Mesothelial cell of epicardium (in vitro differentiated cells): ENCODE data around the gene SBNO1. TPM values are rescaled to one million over a fixed set of nuclear protein-coding genes. Genes with fewer than 3 reads are reported as not detected.

Source experiments
- DNase-seq, 2 experiments: peaks; one replicate each; pipeline ENCODE4 v3.0.0; 2021; ENCODE audit warnings: low spot score in 2 of 2; ENCODE audit not compliant: unreplicated experiment in 2 of 2
- H3K27ac Mint-ChIP-seq: 2 replicates; pipeline ENCODE4 v1.8.0; 2021; ENCODE audit warnings: mixed read lengths
- H3K27me3 Mint-ChIP-seq: 2 replicates; pipeline ENCODE4 v1.8.0; 2021; ENCODE audit warnings: low read depth, mixed read lengths
- H3K36me3 Mint-ChIP-seq: 2 replicates; pipeline ENCODE4 v1.8.0; 2021; ENCODE audit warnings: mixed read lengths
- H3K4me1 Mint-ChIP-seq: 2 replicates; pipeline ENCODE4 v1.8.0; 2021; ENCODE audit warnings: mixed read lengths
- H3K4me3 Mint-ChIP-seq: 2 replicates; pipeline ENCODE4 v1.8.0; 2021; ENCODE audit warnings: mild to moderate bottlenecking, moderate library complexity, mixed read lengths
- H3K9me3 Mint-ChIP-seq: 2 replicates; pipeline ENCODE4 v1.8.0; 2021; ENCODE audit warnings: mixed read lengths
- total RNA-seq: library from RNA; stranded (reverse); gene quantifications from 3 replicates; pipeline ENCODE4 v1.2.1, GENCODE V29; 2021
- TF ChIP-seq, protein P1 (sequence below): fragments of 200-600 bp; sonication (generic); IDR thresholded peaks from one replicate; pipeline ENCODE4 v1.5.0; 2021; ENCODE audit warnings: antibody characterized with exemption; ENCODE audit not compliant: unreplicated experiment

Gene SBNO1
- total RNA-seq, 1 donor from 2014 or later = 38.0 TPM

DNA sequence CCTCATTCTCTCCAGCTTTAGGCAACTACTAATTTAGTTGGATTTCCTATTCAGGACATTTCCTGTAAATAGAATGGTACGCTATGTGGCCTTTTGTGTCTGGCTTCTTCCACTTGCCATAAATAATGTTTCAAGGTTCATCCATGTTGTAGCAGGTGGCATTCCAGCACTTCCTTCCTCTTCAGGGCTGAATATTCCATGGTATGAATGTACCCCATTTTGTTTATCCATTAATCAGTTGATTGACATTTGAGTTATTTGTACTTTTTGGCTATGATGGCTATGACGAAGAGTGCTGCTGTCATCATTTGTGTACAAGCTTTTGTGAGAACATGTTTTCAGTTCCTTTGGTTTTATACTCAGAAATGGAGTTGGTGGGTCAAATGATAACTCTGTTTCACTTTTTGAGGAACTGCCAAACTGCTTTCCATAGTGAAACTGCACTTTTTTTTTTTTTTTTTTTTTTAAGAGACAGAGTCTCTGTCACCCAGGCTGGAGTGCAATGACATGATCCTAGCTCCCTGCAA is 86.5 kb downstream of the SBNO1 start:
- no peaks in the 10 kb centered on the region for H3K27me3 Mint-ChIP-seq
- H3K4me1 Mint-ChIP-seq = no peaks in the 10 kb centered on the region
- H3K4me3 Mint-ChIP-seq = no peak overlapping the region
- no peak overlapping the region for H3K27ac Mint-ChIP-seq
- H3K9me3 Mint-ChIP-seq = no peaks in the 10 kb centered on the region
- DNase-seq = no peak
- no peaks in the 10 kb centered on the region for H3K36me3 Mint-ChIP-seq
- TF ChIP-seq, protein P1, sequence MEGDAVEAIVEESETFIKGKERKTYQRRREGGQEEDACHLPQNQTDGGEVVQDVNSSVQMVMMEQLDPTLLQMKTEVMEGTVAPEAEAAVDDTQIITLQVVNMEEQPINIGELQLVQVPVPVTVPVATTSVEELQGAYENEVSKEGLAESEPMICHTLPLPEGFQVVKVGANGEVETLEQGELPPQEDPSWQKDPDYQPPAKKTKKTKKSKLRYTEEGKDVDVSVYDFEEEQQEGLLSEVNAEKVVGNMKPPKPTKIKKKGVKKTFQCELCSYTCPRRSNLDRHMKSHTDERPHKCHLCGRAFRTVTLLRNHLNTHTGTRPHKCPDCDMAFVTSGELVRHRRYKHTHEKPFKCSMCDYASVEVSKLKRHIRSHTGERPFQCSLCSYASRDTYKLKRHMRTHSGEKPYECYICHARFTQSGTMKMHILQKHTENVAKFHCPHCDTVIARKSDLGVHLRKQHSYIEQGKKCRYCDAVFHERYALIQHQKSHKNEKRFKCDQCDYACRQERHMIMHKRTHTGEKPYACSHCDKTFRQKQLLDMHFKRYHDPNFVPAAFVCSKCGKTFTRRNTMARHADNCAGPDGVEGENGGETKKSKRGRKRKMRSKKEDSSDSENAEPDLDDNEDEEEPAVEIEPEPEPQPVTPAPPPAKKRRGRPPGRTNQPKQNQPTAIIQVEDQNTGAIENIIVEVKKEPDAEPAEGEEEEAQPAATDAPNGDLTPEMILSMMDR = no peak

DNA sequence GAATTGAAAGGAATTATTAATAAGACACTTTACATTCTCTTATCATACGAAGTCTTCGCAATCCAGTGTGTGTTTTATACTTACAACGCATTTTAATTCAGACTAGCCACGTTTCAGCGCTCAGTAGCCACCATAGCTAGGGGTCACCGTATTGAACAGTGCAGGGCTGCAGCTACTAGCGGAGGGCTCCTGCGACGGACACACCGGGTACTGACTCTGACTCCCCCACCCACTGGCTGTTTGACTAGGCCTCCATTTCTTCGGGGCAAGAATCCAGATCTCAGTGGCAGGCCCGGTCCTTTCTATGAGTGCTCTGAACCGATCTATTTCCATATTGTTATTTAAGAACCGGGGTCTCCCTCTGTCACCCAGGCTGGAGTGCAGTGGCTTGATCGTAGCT is 91.5 kb downstream of the SBNO1 start:
- no peaks in the 10 kb centered on the region for H3K27me3 Mint-ChIP-seq
- H3K4me3 Mint-ChIP-seq = peak overlapping the region; percentile 74
- TF ChIP-seq, protein P1 = no peak
- peak overlapping the region; percentile 50 for H3K27ac Mint-ChIP-seq
- no peaks in the 10 kb centered on the region for H3K36me3 Mint-ChIP-seq
- DNase-seq = no peak
- H3K9me3 Mint-ChIP-seq = no peaks in the 10 kb centered on the region
- H3K4me1 Mint-ChIP-seq = peaks cover 17% of the 10 kb centered on the region

DNA sequence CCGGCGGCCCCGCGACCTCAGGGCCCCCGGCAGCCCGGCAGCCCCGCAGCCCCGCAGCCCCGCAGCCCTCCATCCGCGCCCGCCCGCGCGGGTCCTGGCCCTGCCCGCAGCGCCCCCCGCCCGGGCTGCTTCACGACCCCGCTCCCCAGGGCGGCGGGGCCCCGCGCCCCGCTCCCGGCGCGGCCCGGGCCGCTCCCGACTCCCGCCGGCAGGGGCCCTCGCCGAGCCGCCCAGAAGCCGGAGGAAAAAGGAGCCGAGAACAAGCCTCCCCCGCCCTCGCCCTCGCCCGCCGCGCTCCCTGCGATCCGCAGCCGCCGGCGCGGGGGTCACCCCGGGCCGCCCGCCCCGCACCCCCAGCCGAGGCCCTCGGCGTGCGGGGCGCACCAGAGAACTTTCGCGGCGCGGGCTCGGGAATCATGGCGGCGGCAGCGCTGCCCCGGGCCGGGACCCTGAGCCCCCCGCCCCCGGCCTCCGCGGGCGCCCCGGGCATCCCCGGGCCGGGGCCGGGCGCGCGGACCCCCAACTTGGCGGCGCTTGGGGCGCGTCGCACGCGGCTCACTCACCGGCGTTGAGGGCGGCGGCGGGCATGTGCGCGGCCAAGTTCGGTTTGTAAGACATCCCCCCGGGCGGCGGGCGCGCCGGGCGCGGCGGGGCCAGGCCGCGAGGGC is 93.5 kb downstream of the SBNO1 start:
- TF ChIP-seq, protein P1 = no peak
- Mint-ChIP-seq H3K4me1 (peaks cover 20% of the 10 kb centered on the region), H3K27ac (no peak overlapping the region), H3K36me3 (peaks cover 2% of the 10 kb centered on the region), H3K9me3 (no peaks in the 10 kb centered on the region), H3K27me3 (no peaks in the 10 kb centered on the region), H3K4me3 (no peak overlapping the region)
- DNase-seq = peak; percentile 67 to 83

DNA sequence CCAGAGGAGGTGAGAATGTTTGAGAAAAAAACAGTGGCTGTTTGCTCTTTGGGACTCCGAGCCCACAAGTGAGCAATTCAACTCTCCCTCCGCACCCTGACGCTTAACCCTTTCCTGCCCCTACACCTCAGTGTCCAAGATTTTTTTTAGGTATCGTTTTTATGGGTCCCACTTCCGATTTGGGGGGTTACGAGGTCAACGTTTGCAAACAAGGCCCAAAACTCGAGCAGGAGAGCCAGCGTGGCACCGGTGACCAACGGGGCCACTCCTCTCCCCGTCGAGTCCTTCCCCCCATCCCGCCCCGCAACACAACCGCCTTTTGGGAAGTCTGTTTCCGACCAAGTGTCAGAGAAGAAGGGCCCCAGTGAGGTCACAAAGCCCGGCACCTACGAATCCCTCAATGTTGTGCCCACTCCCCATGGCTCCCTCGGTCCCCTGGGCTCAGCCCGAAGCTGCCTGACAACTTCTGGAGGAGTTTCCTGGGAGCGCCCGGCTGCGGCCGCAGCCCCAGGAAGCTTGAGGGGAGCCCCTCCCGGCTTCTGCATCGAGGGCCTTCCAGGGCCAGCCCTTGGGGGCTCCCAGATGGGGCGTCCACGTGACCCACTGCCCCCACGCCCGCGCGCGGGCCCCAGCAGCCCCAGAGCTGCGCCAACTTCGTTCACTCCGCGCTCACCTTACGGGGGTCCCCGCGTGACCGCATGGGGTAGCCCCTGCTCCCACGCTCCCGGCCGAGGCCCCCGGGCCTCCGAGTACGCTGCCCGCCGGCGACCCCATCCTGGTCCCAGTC is 94.2 kb downstream of the SBNO1 start:
- peak overlapping the region; percentile 87 for H3K4me3 Mint-ChIP-seq
- DNase-seq = no peak
- TF ChIP-seq, protein P1 = no peak

DNA sequence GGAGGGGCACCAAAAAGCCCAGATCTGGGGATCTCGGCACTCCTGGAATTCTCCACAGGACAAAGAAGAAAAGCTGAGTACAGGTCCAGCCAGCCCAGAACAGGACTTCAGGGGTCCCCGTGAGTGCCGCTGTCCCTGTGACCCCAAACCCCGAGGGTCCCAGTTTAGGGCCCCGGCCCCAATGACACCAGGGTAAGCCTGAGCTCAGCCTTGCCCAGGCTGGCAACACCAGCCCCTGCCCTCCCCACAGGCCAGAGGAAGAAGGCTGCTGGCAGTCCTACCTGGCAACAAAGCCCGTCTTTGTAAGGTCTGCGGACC is 94.8 kb downstream of the SBNO1 start:
- no peaks in the 10 kb centered on the region for H3K27me3 Mint-ChIP-seq
- peaks cover 20% of the 10 kb centered on the region for H3K4me1 Mint-ChIP-seq
- TF ChIP-seq, protein P1 = no peak
- H3K4me3 Mint-ChIP-seq = peak overlapping the region; percentile 87
- no peaks in the 10 kb centered on the region for H3K9me3 Mint-ChIP-seq
- peak overlapping the region; percentile 92 for H3K27ac Mint-ChIP-seq
- no peak for DNase-seq
- H3K36me3 Mint-ChIP-seq = peaks cover 6% of the 10 kb centered on the region

More for the DNA sequence above, 94.2 kb downstream of the SBNO1 start:
- Mint-ChIP-seq H3K27ac (peak overlapping the region; percentile 92), H3K4me1 (peaks cover 20% of the 10 kb centered on the region), H3K27me3 (no peaks in the 10 kb centered on the region), H3K9me3 (no peaks in the 10 kb centered on the region), H3K36me3 (peaks cover 6% of the 10 kb centered on the region)
